ENCODE data around the gene MACC1. TPM values are rescaled to one million over a fixed set of nuclear protein-coding genes. Genes with fewer than 3 reads are reported as not detected.

Gene MACC1
- total RNA-seq, 1 donor from 2014 or later, result 24.7 TPM

DNA sequence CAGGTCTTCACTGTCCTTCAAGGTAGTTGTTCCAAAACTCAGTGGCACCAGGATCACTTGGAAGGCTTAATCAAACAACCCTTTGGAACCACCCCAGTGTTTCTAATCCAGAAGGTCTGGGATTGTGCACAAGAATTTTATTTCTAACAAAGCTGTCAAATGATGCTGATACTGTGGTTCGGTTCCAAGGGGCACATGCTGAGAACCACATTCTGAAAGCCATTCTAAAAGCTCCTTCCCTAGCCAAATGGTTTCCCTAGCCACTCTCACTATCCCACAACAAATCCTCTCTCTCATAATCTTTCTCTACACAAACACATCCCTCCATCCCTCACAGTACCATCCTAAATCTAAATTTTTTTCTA, 52.1 kb downstream of the MACC1 start:
- no peaks in the 10 kb centered on the region for H3K36me3 ChIP-seq
- no peaks in the 10 kb centered on the region for H3K9me3 ChIP-seq
- no peaks in the 10 kb centered on the region for H3K27me3 ChIP-seq (ENCODE audit: low read depth)
- no peaks in the 10 kb centered on the region for H3K4me1 ChIP-seq
- H3K4me3 ChIP-seq, result no peak overlapping the region
- no peak for ATAC-seq
- intact Hi-C loops (cut with DNase I), result no loop called here
- peak overlapping the region; percentile 27 for H3K27ac ChIP-seq
- no peak for DNase-seq
- TF ChIP-seq, protein P1, sequence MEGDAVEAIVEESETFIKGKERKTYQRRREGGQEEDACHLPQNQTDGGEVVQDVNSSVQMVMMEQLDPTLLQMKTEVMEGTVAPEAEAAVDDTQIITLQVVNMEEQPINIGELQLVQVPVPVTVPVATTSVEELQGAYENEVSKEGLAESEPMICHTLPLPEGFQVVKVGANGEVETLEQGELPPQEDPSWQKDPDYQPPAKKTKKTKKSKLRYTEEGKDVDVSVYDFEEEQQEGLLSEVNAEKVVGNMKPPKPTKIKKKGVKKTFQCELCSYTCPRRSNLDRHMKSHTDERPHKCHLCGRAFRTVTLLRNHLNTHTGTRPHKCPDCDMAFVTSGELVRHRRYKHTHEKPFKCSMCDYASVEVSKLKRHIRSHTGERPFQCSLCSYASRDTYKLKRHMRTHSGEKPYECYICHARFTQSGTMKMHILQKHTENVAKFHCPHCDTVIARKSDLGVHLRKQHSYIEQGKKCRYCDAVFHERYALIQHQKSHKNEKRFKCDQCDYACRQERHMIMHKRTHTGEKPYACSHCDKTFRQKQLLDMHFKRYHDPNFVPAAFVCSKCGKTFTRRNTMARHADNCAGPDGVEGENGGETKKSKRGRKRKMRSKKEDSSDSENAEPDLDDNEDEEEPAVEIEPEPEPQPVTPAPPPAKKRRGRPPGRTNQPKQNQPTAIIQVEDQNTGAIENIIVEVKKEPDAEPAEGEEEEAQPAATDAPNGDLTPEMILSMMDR (IDR thresholded peaks at IDR 0.05), result no peak

GRCh38 chr7:20164425-20165145, 52.6 kb downstream of the MACC1 start:
- TF ChIP-seq, protein P1 (IDR thresholded peaks at IDR 0.05), result no peak
- no peaks in the 10 kb centered on the region for H3K9me3 ChIP-seq
- H3K36me3 ChIP-seq, result no peaks in the 10 kb centered on the region
- intact Hi-C loops (cut with DNase I), result no loop called here
- no peak for DNase-seq
- peak overlapping the region; percentile 27 for H3K27ac ChIP-seq
- ATAC-seq, result no peak
- H3K4me3 ChIP-seq, result no peak overlapping the region
- H3K27me3 ChIP-seq (ENCODE audit: low read depth), result no peaks in the 10 kb centered on the region
- no peaks in the 10 kb centered on the region for H3K4me1 ChIP-seq

DNA sequence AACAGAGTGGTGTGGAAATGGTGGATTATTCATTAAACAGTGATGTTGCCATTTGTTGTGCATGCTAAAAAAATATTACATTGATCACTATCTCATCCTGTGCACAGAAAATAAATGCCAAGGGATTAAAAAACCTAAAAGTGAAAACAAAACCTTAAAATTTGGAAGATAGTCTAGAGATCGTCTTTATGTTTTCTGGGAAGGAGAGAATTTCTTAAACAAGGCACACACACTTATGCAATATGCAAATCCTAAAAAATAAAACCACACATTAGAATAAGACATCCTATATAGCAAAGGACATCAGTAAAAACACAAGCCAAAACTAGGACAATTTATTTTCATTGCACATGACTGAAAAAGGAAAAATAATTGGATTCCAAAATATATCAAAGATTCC, 54.5 kb downstream of the MACC1 start:
- ATAC-seq (no peak), DNase-seq (no peak)
- Histone ChIP-seq H3K9me3 (no peaks in the 10 kb centered on the region), H3K27me3 (ENCODE audit: low read depth) (no peaks in the 10 kb centered on the region), H3K36me3 (no peaks in the 10 kb centered on the region), H3K27ac (no peak overlapping the region), H3K4me3 (no peak overlapping the region), H3K4me1 (no peaks in the 10 kb centered on the region)
- TF ChIP-seq, protein P1 (IDR thresholded peaks at IDR 0.05), result no peak
- intact Hi-C loops (cut with DNase I), result no loop called here

DNA sequence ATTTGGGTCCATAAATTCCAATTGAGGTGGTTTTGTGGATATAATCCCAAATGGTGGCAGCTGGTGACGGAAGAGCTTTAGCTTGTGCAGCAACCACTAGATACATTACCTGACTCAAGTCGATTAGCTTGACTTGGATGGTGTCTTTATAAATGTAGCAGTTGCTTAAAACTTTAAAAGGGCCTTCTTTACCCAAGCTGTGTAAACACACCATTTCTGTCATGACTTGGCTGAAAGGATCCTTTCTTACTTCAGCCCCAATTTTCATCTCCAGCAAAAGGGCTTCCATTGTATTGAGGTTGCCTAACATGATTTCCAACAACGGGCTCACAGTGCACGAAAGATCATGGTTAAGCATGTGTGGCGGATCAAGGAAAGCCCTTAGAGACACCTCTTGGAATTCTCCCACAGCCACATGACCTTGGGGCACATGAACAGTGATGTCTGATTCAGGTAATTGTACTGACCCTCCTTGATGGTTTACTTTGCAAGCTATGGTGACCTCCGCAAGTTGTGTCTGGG, 57.9 kb downstream of the MACC1 start:
- no peaks in the 10 kb centered on the region for H3K9me3 ChIP-seq
- DNase-seq (no peak), ATAC-seq (no peak)
- H3K27ac ChIP-seq, result no peak overlapping the region
- no peaks in the 10 kb centered on the region for H3K36me3 ChIP-seq
- intact Hi-C loops (cut with DNase I), result no loop called here
- TF ChIP-seq, protein P1 (IDR thresholded peaks at IDR 0.05), result no peak
- no peaks in the 10 kb centered on the region for H3K27me3 ChIP-seq (ENCODE audit: low read depth)
- no peak overlapping the region for H3K4me3 ChIP-seq
- H3K4me1 ChIP-seq, result no peaks in the 10 kb centered on the region

DNA sequence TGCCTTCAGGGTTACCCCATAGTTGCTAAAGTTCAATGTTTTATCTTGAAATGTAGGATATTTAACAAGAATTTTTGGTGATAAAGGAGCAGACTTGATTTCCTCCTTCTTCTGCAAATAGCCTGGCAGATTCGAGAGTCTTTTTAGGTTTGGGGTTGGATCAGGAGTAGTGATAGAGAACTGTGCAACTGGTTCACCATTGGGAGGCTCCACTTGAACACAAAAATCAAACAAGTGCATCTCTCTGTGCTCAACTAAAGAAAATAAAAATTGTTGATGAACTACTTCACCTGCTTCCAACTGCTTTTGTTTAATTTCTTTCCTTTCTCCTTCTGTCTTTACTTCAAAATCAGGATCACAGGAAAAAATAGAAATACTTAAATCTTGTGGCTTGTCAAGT, 58.5 kb downstream of the MACC1 start:
- Histone ChIP-seq H3K9me3 (no peaks in the 10 kb centered on the region), H3K27me3 (ENCODE audit: low read depth) (no peaks in the 10 kb centered on the region), H3K4me3 (no peak overlapping the region), H3K27ac (no peak overlapping the region), H3K4me1 (no peaks in the 10 kb centered on the region), H3K36me3 (no peaks in the 10 kb centered on the region)
- intact Hi-C loops (cut with DNase I), result no loop called here
- TF ChIP-seq, protein P1 (IDR thresholded peaks at IDR 0.05), result peak; percentile 12
- ATAC-seq, result peak in 1 of 2 donors; percentile 77
- no peak for DNase-seq

Measured in lower lobe of right lung (tissue), 2 donors.